ENCODE results near the gene AQP7. TPM values are rescaled to one million over a fixed set of nuclear protein-coding genes. Genes with fewer than 3 reads are reported as not detected.
"Not testable (repeated sequence)": the region's sequence is repeated elsewhere in the genome, so short reads cannot be mapped to it uniquely, and the experiment has no call there.

The AQP7 gene
- total RNA-seq, 1 experiment from 2014 or later, result not detected

DNA sequence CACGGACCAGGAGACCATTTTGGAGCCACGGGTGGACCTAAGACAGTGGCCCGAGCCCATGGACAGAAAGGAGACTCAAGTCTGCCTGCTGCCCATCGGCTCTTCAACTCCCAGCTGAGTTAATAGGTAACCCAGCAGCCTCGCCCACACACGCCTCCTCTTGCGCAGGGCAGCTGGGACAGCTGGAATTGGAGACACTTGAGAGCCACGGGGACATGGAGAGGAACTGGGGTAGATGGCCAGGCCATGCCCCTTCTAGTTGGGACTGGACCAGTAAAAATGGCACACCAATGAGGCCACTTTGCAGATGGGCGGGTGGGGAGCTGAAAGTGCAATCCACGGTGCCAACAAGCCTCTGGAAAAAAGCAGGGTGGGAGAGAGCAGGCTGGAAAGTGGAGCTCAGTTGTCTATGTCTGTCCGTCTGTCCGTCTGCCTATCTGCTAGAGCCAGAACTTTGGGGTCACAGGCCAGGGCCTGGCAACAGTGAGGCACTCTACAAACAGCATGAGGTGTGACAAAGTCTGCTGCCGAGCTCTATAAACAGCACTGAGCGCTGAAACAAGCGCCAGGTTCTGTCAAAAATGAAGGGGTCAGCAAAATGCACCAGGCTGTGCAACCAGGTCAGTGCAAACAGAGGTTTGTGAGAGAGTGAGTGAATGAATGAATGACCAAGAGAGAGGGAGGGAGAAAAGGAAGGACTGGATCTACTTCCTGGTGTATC, 7.0 kb downstream of the AQP7 start:
- not testable (repeated sequence) for DNase-seq (ENCODE audit: low read depth)

DNA sequence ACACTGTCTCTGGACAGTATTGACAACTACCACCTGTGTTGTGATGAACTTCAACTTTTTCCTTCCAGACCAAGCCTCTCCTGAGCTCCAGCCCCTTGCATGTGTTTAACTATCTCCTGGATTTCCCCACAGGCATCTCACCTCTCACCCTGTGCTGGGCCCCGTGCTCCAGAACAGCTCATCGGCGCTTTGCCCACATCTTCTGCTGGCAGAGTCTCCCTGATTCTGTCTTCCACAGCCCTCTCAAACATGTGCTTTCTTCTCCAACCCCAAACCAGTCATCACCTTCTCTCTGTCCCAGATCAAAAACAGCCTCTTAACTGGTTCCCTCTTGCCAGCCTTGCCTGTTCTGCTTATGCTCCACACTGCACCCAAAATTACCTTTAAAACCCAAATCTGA, 8.4 kb downstream of the AQP7 start:
- not testable (repeated sequence) for DNase-seq (ENCODE audit: low read depth)

DNA sequence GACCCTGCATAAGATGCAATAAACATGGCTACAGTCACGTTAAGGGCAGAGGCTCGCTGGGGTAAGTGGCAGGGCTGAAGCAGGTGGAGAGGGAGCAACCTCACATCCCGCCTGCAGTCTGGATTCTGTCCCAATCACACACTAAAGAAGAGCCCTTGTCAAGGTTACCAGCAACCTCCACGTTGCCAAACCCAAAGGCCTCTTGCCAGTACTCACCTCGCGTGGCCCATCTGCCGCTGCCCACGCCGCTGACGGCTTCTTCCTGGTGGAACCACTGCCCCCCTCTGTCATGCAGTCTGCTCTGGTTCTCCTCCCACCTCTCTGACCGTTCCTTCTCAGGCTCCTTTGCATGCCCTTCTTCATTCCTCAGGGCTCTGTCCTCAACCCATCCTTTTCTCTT, 8.8 kb downstream of the AQP7 start:
- DNase-seq (ENCODE audit: low read depth), result no peak

DNA sequence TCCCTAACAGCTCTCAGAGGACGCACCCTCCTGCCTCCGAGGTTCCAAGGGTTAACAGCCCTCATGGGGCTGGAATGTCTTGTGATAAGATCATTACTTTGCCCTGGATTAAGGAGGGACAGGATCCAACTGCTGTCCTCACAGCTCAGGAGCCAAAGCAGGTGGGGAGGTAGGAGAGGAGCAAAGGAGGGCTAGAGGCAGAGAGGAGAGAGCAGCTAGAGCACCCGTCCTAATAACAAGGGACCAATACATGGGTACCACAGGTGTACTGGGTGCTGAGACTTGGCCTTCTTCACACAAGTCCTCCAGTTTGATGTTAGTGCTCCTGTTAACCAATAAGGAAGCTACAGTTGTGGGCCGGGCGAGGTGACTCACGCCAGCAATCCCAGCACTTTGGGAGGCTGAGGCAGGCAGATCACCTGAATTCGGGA, 9.8 kb downstream of the AQP7 start:
- DNase-seq (ENCODE audit: low read depth), result not testable (repeated sequence)

DNA sequence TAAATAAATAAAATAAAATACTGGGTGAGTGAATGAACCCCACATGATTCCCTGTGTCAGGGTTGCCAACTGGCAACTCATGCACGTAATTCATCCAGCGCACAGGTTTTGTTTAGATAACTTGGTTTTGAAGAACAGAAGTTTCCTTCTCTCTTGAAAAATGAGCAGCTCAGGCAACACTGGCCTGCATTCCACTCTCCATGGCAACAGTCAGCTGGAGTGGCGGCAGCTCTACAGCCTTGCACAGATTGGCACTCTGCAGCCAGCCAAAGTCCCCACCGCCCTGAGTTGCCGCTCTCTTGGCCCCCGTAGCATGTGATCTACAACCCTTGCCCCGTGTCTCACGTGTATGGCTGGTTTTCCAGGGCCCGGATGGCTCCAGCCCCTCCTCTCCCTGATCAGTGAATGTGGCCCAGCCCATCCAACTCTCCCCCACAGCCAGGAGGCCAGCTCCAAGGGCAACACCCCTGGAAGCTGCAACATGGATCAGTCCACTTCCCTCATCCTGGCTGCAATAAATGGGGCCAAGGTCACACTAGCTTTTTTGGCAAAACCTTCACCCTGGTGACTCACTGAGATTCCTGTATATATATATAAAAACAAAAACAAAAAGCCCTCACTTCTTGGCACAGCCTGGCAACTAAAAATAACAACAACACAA, 11.1 kb downstream of the AQP7 start:
- peak; percentile 95 for DNase-seq (ENCODE audit: low read depth)

DNA sequence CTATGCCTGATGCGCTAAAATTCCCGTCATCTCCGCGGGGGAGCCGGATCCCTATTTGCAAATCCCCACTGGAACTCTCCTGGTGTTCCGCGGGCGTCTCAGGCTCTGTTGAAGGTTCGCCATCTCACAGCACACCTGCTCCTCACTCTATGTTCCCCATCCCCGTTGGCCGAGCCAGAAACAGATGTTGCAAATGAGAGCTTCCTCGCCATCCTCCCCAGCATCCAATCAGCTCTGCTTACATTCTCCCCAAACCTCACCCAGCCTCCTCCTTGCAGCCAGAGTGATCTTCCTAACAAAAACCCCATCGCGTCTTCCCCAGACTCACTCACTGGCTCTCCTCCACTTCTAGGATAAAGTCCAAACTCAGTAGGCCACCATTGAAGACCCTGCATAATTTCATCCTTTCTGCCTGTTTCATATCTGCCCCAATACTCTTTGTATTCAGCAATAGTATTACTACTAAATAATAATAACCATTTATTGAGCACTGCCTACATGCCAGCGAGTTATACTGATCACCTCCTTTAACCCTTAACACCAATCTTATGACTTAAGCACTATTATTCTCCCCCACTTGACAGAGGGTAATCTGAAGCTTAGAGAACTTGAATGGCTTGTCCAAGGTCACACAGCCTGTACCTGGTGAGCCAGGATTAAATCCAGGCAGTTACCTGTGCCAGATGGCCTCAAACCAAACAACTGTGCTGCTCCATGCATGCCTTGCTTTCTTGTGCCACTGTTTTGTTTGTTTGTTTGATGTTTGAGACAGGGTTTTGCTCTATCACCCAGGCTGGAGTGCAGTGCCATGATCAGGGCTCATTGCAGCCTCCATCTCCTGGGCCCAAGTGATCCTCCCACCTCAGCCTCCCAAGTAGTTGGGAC, 14.0 kb downstream of the AQP7 start:
- no peak for DNase-seq (ENCODE audit: low read depth)

DNA sequence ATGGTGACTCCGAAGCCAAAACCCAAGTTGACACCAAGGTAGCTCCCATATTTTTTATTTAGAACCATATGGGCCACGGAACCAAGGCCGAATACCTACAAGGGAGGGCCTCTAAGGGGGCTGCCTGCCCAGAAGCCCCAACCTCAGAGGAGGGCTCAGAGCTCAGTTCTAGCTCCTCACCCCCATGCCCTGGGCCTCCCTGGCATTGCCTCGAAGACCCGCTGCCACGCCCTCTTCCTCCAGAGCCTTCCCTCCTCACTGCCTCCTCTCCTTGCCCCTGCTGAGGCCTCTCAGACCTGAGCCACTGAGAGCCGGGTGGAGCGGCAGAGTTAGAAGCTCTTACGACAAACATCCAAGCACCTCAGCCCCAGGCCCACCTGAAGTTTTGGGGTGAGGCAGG, 15.4 kb downstream of the AQP7 start:
- DNase-seq (ENCODE audit: low read depth), result not testable (repeated sequence)

DNA sequence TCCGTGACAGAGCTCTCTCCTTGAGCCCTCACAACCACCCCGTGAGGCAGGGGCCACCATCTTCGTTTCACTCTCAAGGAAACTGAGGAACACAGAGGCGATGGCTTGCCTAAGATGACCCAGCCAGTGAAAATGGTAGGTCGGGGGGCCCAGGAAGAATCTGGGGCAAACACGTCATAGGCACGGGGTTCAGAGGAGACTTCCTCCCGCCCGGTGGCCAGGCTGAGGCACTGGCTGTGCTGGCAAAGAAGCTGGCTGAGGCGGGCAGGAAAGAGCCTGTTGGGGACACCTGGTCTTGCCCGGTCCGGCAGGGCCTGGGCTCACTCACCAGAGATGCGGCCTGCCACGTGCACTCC, 15.7 kb downstream of the AQP7 start:
- DNase-seq (ENCODE audit: low read depth), result not testable (repeated sequence)

DNA sequence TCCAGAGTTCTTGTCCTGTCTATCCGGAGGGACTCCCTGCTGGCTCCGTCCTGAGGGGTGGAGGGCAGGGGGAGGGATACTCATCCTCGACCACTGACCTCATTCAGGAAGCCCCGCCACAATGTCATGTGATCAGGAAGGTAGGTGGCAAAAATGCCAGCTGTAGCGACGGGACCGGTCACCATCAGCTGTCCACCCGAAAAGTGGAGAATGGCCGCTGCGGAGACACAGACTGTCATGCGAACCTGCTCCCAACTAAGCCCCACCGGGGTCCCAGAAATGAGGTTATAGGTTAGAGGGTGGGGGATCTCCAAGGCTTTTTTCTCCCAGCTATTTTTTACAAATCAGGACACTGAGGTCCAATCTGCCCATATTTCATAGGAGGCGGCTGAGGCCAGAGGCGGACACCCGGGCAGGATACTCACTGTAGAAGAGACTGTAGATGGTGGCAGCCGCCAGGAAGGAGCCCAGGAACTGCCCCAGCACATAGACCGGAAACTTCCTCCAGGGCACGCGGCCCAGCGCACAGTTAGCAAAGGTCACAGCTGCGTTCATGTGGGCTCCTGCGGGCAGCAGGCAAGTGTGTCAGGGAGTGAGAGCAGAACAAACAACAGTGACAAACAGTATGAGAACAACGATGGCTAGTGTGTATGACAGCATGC, 16.3 kb downstream of the AQP7 start:
- DNase-seq (ENCODE audit: low read depth), result peak; percentile 12

DNA sequence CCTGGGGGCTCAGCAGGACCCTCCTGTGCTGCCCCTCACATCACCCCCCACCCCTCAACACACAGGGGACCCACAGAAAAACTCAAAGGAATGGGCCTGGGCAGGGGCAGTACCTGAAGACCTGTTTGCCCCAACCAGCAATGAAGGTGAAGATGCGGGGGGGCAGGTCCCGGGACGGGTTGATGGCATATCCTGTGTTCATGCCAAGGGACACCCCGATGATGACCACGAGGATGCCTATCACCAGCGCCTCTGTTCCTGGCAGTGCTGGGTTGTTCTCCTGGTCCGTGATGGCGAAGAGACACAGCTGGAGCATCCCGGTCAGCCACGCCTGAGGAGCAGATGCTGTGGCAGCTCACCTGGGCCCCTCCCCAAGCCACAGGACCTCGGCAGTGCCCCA, 16.8 kb downstream of the AQP7 start:
- not testable (repeated sequence) for DNase-seq (ENCODE audit: low read depth)

DNA sequence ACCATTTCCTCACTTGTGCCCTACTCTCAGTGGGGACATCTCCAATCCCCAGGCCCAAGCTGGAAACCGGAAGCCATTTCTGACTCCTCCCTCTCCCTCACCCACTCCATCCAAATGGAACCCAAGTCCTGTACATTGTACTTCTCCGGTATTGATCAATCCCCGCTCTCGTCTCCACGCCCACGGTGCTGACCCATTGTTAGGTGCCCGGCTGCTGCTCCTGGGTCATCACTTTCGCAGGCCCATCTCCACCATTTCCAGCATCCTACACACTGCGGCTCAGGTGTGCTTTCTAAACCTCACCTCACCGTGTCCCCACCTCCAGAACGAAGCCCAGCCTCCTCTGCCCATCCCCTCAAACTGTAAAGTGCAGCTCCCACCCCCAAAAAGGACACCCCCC, 19.0 kb downstream of the AQP7 start:
- not testable (repeated sequence) for DNase-seq (ENCODE audit: low read depth)

DNA sequence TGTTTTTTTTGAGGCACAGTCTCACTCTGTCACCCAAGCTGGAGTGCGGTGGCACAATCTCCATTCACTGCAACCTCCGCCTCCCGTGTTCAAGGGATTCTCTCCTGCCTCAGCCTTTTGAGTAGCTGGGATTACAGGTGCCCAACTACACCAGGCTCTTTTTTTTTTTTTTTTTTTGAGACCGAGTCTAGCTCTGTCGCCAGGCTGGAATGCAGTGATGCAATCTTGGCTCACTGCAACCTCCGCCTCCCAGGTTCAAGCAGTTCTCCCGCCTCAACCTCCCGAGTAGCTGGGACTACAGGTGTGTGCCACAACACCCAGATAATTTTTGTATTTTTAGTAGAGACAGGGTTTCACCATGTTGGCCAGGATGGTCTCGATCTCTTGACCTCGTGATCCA, 20.0 kb downstream of the AQP7 start:
- not testable (repeated sequence) for DNase-seq (ENCODE audit: low read depth)

DNA sequence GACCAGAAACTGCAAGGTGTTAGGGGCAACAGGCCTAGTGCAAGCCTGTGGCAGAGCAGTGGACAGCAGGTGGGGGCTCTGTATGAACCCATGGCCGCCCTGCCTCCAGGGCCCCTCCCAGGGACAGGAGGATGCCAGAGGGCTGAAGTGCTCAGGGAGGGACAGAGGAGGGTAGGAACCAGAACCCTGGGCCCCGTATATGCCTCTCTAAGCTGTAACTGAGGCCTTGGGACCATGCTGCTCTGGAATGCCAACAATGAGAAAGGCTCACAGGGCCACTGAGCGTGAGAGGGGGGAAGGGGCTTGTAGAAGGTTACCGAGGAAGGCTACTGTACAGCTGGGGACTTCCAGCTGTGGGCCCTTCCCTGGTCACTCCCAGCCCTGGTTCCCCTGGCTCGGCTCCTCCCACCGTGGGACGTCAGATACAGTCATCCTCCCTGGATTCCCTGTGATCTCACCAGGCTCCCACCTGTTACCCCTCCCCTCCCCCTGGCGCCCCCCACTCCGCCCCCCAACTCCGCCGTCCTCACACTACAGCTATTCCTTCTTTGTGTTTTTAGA, 21.1 kb downstream of the AQP7 start:
- DNase-seq (ENCODE audit: low read depth), result no peak

DNA sequence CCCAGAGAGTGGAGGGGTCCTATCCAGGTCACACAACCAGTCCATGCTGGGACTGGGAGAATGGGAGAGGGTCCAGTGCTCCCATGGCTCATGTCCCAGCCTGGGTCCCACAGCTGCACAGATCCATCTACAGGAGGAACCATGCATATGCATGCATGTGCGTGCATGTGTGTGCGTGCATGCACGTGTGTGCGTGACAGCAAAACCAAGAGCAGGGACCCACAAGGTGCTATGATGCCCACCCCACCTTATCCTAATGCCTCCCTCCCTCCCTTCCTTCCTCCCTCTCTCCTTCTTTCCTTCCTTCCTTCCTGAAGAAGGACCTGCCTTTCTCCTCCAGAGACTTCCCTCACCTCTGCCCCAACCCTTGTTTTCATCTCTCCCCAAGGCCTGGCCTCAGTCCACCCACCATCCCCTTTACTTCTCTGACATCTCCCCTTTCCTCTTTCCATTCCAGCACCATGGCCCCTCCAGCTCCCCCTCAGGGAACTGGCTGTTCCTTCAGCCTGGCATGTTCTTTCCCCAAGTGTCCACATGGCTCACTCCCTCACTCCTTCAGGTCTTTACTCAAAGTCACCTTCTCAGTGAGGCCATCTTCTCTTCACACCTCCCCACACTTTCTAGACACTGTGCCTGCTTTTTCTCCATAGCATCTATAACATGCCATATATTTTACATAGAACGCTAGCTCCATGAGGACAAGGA, 21.8 kb downstream of the AQP7 start:
- DNase-seq (ENCODE audit: low read depth), result no peak

DNA sequence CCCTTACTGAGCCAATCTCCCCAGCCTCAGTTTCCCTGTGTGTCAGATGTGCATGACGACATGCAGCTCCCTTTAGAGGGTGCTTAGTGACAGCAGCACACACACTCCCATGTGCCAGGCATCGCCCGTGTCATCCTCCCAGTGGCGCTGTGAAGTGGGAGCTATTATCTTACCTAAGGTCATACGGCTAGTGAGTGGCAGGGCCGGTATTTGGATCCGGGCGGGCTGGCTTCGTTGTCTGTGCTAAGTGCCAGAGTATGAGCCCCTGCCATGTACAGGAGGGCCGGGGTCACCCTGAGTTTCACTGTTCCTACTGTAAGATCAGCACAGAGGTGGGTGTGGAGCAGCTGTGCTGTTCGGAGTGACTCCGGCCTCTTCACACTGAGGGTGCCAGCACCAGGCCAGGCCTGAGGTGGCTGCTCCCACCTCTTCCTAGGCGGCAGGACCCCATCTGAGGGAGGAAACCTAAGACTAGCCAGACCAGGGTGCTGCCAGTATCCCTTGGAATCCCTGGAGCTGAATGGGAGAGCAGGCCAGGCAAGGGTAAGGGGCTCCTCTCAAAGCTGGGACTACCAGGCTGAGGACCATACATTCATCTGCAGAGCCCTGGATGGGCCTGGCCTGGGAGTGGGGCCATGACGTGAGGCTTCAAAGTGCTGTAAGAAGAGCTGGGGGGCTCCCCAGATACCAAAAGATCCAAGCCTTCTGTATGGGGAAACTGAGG, 22.5 kb downstream of the AQP7 start:
- DNase-seq (ENCODE audit: low read depth), result no peak

DNA sequence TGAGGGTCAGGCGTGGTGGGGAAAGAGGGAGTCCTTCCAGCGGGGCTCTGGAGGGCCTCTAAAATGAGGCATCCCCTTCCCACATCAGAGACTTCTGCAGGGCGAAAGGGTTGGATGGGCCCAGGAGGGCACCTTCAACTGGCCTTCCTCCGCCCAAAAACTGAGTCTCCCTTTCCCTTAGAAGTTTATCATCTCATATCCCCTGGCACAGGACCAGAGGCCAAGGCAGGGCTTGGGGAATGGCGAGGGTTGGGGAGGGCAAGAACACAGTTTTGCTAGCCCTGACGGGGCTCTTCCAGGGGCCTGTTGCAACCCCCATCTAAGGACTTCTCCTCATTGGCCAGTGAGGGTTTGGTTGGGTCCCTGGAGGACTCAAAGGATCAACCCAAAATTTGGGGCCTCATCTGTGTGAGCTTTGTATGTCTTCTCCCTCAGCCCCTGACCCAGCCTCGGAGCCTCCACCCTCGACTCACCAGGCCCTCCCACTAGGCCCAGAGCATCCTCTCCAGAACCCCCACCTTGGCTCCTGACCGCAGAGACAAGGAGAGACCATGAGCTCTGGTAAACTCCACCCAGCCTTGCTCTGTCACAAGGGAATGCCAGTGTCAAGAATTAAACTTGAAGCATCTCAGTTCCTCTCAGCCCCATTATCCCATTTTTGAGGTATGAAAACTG, 24.1 kb downstream of the AQP7 start:
- DNase-seq (ENCODE audit: low read depth), result no peak

DNA sequence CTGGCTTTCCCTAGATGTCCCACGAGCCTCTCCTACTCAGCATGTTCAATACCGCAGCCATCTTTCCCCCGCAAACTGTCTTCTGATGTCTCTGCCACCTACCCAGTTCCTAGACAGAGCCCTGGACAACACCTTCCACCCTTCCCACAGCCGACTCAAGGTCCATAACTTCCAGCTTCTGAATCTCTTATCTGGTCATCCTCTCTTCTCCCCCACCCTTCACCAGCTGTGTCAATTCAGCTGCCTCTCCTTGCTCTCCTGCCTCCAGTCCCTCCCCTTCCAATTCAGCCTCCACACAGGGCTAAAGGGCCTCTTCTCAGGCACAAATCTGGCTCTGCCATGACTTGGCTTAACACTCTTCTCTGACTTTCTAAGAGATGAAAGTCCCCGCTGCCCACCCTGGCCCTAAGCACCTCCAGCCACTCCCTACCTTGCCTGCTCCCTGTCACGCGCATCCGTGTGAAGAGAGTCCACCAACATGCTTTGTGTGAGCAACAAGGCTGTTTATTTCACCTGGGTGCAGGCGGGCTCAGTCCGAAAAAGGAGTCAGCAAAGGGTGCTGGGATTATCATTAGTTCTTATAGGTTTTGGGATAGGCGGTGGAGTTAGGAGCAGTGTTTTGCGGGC, 25.2 kb downstream of the AQP7 start:
- no peak for DNase-seq (ENCODE audit: low read depth)

DNA sequence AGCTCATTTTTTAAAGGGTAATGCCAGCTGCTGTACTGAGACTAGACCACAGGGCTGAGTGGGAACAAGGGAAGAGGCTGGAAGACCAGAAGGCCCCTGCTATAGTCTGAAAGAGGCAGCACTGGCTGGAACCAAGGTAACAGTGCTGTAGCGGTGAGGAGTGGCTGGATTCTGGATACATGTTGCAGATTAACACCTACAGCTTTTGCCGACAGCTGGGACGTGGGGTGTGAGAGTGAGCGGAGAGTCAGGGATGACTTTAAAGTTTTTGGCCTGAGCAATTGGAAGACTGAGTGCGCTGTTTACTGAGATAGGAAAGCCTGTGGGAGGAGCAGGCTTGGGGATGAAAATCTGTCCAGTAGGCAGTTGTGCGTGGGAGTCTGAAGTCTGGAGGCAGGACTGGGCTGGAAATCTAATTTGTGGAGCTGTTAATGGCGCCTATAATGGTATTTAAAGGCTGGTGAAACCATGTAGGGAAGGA, 26.5 kb downstream of the AQP7 start:
- DNase-seq (ENCODE audit: low read depth), result no peak

DNA sequence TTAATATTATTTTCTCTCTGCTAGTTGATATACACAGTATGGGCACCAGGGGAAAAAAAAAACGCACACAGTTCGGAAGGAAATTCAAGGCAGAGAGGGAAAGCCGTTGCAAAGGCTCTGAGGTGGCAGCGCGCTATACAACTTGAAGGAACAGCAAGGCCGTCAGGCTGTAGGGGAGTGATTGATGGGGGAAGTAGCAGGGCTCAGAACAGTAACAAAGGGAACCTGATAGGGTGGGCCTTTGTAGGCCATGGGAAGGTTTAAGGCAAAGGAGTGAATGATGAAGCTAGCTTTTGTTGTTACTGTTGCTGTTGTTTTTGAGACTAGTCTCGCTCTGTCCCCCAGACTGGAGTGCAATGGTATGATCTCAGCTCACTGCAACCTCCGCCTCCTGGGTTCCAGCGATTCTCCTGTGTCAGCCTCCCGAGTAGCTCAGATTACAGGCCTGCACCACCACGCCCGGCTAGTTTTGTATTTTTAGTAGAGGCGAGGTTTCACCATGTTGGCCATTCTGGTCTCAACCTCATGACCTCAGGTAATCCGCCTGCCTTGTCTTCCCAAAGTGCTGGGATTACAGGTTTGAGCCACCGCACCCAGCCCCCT, 27.0 kb downstream of the AQP7 start:
- no peak for DNase-seq (ENCODE audit: low read depth)
